A549 (cell line): ENCODE data around the gene EXOC4.

Experiments
- CEBPB ChIP-seq, 2 experiments: fragments of >200 bp in 1 of 2; sonication (Bioruptor Twin) in 1 of 2; formaldehyde crosslinking in 1 of 2; IDR thresholded peaks; 2 replicates each; pipeline ENCODE4 v1.6.1; 2012 to 2016
- EP300 ChIP-seq, 2 experiments: fragments of >200 bp; sonication (Bioruptor Twin); formaldehyde crosslinking; IDR thresholded peaks; 2 replicates in 1 of 2; 3 replicates in 1 of 2; pipeline ENCODE4 v1.6.1; 2016 to 2017
- ESRRA ChIP-seq: fragments of 150-350 bp; IDR thresholded peaks from 2 replicates; pipeline ENCODE4 v1.6.1; 2014; ENCODE audit warnings: mild to moderate bottlenecking, low read length, borderline replicate concordance
- JUN ChIP-seq, 2 experiments: fragments of >200 bp; sonication (Bioruptor Twin); formaldehyde crosslinking; IDR thresholded peaks; 2 replicates in 1 of 2; 3 replicates in 1 of 2; pipeline ENCODE4 v1.6.1; 2016 to 2017
- KDM1A ChIP-seq: fragments of 200-600 bp; sonication (generic); IDR thresholded peaks from 2 replicates; pipeline ENCODE4 v1.6.1; 2016; ENCODE audit warnings: low read depth, mild to moderate bottlenecking
- POLR2A ChIP-seq: IDR thresholded peaks from 2 replicates; pipeline ENCODE4 v1.6.1; 2012; ENCODE audit warnings: mild to moderate bottlenecking, low read length
- POLR2AphosphoS2 ChIP-seq: conservative IDR thresholded peaks from 2 replicates; pipeline ENCODE4 v1.6.1; 2012; ENCODE audit warnings: low read length, improper control_type of control experiment, inconsistent platforms
- RFX5 ChIP-seq: fragments of 450-650 bp; IDR thresholded peaks from 2 replicates; pipeline ENCODE4 v1.7.1; 2014; ENCODE audit warnings: antibody characterized with exemption, mild to moderate bottlenecking, moderate library complexity
- RNF2 ChIP-seq: fragments of 200-600 bp; sonication (generic); IDR thresholded peaks from 2 replicates; pipeline ENCODE4 v1.6.1; 2016; ENCODE audit warnings: low read depth, mild to moderate bottlenecking, antibody characterized with exemption, moderate library complexity, borderline replicate concordance
- ZFP36 ChIP-seq: fragments of 450-650 bp; IDR thresholded peaks from 2 replicates; pipeline ENCODE4 v1.6.1; 2014; ENCODE audit warnings: borderline replicate concordance; ENCODE audit not compliant: partially characterized antibody
- ZNF302 ChIP-seq: fragments of 250-450 bp; sonication (Bioruptor Pico); IDR thresholded peaks from 2 replicates; pipeline ENCODE4 v1.9.0; 2021; ENCODE audit warnings: inconsistent platforms, mild to moderate bottlenecking, moderate library complexity
- TF ChIP-seq, protein P1 (sequence below): fragments of 450-650 bp; IDR thresholded peaks from 2 replicates; pipeline ENCODE4 v1.6.1; 2014; ENCODE audit warnings: antibody characterized with exemption
- TF ChIP-seq, protein P2 (sequence below): fragments of >200 bp; sonication (Bioruptor Twin); formaldehyde crosslinking; IDR thresholded peaks from 3 replicates; pipeline ENCODE4 v1.5.1; 2016
- TF ChIP-seq, protein P3 (sequence below): fragments of 200-600 bp; sonication (generic); IDR thresholded peaks from 2 replicates; pipeline ENCODE4 v1.6.1; 2016; ENCODE audit warnings: antibody characterized with exemption, mild to moderate bottlenecking, moderate library complexity

DNA sequence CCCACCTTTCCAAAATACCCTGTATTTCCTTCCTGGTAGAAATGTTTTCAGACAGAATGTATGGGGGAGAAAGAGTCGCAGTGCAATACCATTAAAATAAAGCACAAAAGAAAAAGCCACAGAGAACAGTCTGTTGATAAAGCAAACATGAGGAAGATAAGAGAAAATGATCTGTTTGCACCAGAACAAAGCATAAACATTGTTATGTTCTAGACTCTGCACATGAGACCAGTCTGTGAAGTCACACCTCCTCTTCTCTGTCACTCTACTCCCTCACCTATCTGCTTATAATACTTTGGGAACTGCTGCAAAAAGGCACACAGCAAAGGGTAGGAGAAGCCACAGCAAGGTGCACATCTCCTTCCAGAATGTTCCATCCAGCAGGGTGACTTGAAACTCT, 807.0 kb downstream of the EXOC4 start:
- TF ChIP-seq, protein P1, sequence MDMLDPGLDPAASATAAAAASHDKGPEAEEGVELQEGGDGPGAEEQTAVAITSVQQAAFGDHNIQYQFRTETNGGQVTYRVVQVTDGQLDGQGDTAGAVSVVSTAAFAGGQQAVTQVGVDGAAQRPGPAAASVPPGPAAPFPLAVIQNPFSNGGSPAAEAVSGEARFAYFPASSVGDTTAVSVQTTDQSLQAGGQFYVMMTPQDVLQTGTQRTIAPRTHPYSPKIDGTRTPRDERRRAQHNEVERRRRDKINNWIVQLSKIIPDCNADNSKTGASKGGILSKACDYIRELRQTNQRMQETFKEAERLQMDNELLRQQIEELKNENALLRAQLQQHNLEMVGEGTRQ, result no peak
- TF ChIP-seq EP300 (IDR thresholded peaks at IDR 0.05) (no peak), POLR2A (no peak), ZNF302 (no peak), RNF2 (no peak), KDM1A (no peak), RFX5 (no peak), ZFP36 (no peak), JUN (IDR thresholded peaks at IDR 0.05) (no peak), POLR2AphosphoS2 (no peak), CEBPB (IDR thresholded peaks at IDR 0.05) (no peak), ESRRA (no peak)
- TF ChIP-seq, protein P2, sequence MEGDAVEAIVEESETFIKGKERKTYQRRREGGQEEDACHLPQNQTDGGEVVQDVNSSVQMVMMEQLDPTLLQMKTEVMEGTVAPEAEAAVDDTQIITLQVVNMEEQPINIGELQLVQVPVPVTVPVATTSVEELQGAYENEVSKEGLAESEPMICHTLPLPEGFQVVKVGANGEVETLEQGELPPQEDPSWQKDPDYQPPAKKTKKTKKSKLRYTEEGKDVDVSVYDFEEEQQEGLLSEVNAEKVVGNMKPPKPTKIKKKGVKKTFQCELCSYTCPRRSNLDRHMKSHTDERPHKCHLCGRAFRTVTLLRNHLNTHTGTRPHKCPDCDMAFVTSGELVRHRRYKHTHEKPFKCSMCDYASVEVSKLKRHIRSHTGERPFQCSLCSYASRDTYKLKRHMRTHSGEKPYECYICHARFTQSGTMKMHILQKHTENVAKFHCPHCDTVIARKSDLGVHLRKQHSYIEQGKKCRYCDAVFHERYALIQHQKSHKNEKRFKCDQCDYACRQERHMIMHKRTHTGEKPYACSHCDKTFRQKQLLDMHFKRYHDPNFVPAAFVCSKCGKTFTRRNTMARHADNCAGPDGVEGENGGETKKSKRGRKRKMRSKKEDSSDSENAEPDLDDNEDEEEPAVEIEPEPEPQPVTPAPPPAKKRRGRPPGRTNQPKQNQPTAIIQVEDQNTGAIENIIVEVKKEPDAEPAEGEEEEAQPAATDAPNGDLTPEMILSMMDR, result no peak
- TF ChIP-seq, protein P3, sequence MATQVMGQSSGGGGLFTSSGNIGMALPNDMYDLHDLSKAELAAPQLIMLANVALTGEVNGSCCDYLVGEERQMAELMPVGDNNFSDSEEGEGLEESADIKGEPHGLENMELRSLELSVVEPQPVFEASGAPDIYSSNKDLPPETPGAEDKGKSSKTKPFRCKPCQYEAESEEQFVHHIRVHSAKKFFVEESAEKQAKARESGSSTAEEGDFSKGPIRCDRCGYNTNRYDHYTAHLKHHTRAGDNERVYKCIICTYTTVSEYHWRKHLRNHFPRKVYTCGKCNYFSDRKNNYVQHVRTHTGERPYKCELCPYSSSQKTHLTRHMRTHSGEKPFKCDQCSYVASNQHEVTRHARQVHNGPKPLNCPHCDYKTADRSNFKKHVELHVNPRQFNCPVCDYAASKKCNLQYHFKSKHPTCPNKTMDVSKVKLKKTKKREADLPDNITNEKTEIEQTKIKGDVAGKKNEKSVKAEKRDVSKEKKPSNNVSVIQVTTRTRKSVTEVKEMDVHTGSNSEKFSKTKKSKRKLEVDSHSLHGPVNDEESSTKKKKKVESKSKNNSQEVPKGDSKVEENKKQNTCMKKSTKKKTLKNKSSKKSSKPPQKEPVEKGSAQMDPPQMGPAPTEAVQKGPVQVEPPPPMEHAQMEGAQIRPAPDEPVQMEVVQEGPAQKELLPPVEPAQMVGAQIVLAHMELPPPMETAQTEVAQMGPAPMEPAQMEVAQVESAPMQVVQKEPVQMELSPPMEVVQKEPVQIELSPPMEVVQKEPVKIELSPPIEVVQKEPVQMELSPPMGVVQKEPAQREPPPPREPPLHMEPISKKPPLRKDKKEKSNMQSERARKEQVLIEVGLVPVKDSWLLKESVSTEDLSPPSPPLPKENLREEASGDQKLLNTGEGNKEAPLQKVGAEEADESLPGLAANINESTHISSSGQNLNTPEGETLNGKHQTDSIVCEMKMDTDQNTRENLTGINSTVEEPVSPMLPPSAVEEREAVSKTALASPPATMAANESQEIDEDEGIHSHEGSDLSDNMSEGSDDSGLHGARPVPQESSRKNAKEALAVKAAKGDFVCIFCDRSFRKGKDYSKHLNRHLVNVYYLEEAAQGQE, result no peak
